ENCODE results near the gene TRIM16.
"Not testable (repeated sequence)": the region's sequence is repeated elsewhere in the genome, so short reads cannot be mapped to it uniquely, and the experiment has no call there.

Gene TRIM16

DNA sequence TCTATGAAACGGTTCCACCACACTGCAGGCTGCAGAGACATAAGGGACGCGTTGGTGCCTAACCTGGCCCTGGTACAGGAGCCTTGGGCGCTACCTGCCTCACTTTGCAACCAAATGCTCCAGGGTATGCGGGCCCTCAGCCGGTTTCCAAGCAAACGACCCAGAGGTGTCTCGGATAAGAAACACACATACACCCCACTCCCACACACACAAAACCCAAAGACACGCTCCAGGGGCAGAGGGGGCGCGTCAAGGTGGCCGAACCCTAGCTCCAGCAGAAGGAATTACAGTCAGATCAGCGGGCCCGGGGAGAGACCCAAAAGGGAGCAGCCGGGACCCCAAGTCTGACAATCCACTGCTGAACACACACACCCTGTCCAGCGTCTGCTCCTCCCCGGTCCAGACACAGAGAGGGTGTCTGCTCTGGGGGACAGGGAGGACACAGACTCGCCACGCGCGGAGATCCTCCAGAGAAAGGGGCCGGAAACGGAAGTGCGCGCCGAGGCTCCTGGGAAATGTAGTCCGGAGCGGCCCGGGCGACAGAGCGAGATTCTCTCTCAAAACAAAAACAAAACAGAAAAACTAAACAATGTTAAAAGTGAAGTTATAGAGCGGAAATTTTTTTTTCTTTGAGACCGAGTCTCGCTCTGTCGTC is at the start of gene TRIM16:
TSS of gene TRIM16 (minus strand) at position 488 of the 655 bp plus-strand sequence. CDS start 32,702 bp downstream, outside the sequence.
- peak; percentile 83 for DNase-seq

DNA sequence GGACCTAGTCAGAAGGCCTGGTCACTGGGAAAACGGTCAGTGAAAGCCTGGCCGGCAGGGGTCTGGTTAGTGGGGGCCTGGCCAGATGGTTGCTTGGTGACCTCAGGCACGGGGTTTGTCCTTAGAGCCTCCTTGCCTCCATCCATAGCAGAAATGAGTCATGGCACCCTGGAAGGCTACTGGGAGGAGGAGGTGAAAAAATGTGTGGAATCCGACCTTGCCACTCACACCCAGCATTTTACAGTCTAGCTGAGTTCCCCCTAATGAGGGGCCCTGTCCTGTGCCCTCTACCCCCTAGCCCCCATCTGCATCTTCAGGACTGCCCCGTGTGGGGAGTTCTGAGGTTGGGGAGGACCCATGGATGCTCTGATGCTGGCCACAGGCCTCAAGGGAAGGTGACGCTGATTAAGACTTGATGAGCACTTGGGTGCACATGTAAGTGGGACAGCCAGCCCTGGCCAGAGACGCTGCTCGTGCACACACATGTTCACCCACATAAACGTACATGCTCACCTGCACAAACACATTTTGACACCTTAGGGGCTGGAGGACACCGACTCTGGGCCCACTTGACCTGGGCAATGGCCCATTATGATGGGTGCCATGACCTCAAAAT is 49.2 kb upstream of the TRIM16 start:
- not testable (repeated sequence) for DNase-seq

DNA sequence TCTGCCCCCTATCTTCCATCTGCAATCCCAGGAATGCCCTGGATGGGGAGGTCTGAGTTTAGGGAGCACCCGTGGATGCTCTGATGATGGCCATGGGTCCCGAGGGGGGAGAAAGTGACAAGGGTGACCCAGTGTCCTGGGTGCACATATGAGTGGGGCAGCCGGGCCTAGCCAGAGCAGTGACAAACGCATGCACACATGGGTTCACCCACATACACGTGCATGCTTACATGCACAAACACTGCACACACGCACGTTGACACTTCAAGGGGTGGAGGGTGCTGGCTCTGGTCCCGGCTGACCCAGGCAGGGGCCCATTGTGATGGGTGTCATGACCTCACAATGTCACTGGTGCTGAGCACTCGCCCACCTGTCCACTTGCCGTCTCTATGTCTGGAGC is 47.8 kb upstream of the TRIM16 start, which contains the start of gene TBC1D26:
TSS of gene TBC1D26 (plus strand) at position 384 of the 400 bp plus-strand sequence. CDS start 3,066 bp downstream, outside the sequence.
- not testable (repeated sequence) for DNase-seq

DNA sequence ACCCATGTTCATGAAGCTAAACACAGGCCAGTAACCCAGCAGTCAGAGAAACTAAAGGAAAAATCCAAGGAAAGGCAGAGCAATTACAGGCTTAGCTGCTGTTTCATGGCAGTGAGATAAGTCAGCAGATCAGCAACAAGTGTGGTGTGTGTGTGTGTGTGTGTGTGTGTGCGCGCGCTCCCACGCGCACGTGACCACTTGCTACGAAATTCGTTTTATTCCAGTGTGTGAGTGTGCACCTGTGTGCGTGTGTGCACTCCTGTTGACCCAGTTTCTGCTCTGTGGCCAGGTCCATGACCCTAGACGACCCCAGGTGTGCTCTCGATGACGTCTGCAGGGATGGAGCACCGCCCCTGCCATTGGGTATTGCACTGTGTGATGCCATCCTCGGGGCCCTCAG is 46.4 kb upstream of the TRIM16 start:
- not testable (repeated sequence) for DNase-seq

DNA sequence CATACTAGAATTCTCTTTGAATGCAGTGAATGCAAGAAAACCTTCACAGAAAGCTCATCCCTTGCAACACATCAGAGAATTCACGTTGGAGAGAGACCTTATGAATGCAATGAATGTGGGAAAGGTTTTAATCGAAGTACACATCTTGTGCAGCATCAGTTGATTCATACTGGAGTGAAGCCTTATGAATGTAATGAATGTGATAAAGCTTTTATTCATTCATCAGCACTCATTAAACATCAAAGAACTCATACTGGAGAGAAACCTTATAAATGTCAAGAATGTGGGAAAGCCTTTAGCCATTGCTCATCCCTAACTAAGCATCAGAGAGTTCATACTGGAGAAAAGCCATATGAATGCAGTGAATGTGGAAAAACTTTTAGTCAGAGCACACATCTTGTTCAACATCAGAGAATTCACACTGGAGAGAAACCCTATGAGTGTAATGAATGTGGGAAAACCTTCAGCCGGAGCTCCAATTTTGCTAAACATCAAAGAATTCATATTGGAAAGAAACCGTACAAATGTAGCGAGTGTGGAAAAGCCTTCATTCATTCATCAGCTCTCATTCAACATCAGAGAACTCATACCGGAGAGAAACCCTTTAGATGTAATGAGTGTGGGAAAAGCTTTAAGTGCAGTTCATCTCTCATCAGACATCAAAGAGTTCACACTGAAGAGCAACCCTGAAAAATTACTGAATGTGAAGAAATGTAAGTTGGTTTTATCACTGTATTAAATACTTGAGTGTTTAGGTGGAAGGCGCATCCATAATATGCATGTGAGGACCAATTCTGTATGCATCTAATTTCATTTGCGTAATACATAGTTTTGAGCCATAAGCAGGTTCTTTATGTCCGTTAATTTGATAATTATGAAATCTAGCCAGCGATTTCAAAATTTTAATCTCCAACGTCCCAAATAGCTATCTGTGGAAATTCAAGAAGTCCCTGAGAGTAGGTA is 32.8 kb upstream of the TRIM16 start:
- not testable (repeated sequence) for DNase-seq

DNA sequence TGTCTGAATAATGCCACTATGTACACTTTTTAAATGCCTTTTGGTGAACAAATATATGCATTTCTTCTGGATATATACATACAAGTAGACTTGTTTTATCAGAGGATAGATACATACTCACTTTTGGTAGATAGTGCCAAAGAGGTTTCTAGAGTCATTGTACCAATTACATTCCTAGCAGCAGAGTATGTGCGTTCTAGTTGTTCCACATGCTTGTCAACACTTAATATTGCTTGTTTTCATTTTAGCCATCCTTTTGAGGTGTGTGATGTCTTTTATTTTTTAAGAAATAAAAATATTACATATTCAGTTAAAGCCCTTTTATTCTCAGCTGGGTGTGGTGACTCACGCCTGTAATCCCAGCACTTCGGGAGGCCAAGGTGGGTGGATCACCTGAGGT is 24.8 kb upstream of the TRIM16 start:
- not testable (repeated sequence) for DNase-seq

DNA sequence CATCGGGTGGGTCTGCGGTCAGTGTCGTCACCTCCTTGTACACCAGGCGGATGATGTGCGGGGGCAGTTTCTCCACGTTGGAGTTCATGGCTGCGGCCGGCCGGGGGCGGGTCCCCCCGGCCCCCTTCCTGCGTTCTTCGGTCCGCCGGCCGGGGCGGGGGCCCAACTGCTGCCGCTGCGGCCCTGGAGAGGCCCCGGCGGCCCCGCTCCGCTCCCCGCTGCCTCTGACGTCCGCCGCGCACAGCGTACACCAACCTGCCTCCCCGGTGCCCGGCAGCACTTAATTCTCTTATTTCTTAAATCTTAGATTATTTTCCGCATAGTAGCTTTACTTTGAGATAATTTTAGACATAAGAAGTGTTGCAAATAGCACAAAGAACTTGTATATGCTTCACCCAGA is 20.7 kb upstream of the TRIM16 start:
- DNase-seq: not testable (repeated sequence)

DNA sequence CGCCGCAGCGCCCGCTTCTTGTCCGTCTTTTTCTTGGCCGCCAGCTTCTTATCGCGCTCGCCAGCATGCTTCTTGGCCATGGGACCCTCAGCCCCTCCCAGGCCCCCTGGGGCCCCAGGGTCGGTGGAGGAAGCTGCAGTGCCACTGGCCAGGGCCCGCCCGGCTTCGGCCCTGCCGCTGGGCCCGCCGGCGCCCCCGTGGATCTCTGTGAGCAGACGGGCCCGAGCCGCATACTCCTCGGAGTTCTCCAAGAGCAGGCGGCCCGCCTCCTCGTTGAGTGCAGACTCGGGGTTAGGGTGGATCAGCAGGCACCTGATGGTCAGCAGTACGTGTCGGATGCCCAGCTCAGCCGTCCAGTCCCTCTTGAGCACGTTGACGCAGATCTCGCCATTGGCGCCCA is 20.1 kb upstream of the TRIM16 start:
- DNase-seq: not testable (repeated sequence)

DNA sequence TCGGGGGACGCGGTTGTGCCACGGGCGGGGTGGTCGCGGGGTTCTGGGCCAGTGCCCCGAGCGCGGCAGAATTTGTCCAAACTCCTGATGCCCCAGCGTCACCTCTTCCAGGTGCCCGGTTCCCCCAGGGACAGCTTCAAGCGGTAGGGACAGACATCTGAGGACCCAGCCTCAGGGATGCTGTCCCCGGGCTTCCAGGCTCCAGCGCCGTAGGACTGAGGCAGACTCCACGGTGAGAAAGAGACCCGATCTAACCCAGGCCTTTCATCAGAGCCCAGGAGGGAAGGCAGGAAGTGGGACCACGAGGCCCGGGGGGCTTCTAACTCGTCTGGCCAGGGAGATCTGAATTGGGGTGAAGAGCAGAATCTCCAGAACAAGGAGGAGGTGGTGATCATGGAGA is 15.8 kb upstream of the TRIM16 start:
- DNase-seq: not testable (repeated sequence)

DNA sequence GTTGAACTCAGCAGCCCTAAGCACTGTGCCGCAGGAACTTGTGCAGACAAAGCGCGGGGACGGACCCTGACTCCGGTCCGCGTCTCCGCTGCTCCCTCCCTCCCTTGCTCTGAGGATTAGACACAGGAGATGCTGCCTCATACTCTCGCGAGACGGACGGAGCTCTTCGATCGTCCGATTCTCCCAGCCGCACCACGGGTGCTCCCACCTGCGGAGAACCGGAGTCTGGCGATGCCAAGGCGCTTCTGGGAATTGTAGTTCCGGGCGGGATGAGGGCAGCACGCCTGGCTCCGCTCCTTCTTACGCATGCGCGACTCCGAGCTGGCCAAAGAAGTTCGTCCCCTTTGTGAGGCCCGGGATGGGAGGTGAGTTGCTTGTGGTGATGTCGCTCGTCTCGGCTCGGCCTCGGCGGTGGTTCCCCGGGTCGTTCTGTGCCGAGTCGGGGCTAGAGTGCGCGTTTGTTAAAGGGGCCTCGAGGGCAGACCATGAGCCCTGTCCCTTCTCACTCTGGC is 15.4 kb upstream of the TRIM16 start, which contains the start of gene ZNF286A:
TSS of gene ZNF286A (plus strand) at position 340 of the 512 bp plus-strand sequence. CDS start 578 bp downstream, outside the sequence.
- peak; percentile 86 for DNase-seq

DNA sequence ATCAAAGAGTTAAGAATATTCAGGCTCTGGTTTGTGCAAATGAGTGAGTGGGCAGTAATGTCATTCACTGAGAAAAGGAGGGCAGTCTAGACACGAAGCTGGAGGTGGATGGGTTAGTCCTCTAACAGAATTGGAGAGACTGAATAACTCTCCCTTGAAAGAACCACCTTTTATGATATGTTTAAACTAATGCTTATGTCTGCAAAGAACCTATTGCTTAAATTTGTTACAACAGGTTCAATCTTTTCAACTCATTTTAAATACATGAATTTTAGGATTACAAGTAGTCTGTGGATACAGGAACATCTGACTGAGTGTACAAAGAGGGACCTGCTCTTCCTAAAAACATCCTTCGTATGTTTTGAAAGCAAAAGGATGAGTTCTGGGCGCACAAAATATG is 14.9 kb upstream of the TRIM16 start:
- DNase-seq: not testable (repeated sequence)

DNA sequence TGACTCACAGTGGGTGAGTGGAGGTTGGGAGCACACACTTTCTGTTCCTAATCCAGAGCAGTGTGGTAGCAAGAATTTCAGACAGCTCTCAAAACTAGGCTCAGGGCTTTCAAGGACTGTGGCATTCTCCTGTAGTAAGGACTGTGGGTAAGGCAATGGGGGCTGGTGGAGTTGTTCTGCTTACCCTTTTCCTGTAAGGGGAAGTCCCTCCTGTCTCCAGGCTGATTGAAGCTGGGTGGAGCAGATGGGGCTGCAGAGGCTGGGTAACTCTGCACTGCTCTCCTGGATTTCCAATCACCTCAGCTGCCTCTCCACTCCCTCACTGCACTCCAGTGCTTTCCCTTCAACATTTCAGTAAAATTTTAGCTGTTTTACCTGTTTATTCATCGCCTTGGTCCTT is 3.4 kb upstream of the TRIM16 start:
- not testable (repeated sequence) for DNase-seq

DNA sequence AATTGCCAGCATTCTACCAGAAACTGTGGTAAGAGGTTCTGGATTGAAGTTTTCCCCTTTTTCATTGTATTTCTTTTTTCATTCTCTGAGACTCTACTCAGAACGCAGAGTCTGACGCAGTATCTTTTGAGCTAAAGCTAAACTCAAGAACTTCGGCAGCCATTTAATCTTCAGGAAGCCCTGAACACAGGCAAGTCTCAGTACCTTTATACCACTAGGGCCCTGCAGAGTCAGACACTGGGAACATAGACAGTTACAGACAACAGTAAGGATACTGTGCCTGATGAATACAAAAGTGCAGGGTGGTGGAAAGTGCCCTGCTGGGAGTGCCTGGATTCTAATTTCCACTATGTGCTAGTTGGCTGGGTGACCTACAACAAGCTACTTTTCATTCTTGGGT is 976 bp downstream of the TRIM16 start:
- DNase-seq: not testable (repeated sequence)

DNA sequence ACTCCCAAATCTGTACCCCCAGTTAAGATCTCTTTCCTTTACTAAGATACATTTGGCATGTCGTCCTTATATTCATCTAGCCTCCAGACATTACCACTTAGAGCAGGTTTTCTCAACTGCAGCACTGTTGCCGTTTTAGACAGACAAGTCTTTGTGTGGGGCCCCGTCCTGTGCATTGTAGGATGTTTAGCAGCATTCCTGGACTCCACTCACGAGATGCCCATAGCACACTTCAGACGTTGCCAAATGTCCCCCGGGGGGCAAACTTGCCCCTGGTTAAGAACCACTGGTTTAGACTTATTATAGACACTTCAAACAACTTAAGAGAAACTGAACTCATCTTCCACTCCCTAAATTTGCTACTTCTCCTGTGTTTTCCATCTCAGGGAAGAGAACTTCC is 8.1 kb downstream of the TRIM16 start:
- not testable (repeated sequence) for DNase-seq

DNA sequence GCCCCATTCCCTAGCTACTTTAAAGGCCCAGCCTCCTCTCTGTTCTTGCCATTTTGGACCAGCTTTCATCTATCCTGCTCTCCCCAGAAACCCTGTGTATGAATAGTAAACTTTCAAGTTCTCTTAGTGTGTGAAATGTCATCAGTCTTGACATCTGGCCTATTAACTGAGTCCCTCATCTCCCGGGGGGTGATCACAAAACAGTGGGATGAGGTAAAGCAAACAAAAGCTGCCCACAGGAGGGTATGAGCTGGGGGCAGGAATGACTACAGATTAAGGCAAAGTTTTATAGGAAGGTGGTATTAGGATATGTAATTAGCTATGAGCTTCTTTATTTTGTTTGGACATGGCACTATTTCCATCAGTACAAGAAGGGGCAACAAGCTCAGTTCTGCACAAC is 9.5 kb downstream of the TRIM16 start:
- not testable (repeated sequence) for DNase-seq

DNA sequence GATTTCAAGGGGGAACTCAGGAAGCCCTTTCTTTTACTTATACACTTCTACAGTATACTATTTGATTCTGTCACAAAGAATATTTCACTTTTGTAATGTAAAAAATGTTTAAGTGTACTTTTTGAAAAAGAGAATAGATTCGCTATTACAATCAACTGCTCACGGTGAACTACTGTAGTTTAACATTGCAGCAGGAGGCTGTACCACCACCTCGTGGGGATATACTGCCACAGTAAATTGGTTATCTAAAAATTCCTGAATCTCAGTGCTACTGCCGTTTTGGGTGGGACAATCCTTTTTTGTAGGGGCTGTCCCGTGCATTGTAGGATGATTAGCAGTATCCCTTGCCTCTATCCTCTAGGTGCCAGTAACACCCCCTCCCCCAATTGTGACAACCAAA is 14.6 kb downstream of the TRIM16 start:
- not testable (repeated sequence) for DNase-seq

DNA sequence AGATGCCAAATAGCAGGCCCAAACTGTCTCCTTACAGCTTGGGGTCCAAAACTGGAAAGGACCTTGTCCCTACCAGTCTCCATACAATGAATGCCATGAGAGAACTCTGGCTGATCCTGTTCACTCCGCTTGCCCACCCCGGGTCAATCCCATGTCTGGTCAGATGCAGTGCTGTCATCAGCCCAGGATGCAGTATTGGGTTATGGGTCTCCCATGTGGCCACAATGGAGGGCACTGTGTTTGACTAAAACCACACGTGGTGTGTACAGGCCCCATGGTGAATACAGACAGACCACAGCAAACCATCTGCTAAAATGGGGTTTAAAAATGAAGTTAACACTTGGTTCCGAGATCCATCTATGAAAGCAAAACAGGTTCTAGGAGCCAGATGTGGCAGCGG is 20.4 kb downstream of the TRIM16 start:
- DNase-seq: no peak

DNA sequence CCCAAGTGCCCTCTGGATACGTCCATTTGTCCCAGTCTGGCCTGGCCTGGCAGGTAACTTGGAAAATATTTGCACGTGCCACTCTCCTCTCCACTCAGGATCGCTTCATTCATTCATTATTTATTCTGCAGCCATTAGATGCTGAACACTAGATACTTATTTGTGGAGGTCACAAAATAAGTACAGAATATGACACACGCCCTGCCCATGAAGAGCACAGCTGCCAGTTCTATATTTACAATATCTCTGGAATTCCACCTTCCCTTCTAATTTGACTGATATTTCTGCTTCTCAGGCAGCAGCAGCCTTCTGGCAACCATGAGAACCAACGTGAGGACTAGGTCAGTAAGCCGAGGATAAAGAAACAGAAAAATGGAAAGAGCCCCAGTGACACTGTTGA is 20.9 kb downstream of the TRIM16 start:
- no peak for DNase-seq

DNA sequence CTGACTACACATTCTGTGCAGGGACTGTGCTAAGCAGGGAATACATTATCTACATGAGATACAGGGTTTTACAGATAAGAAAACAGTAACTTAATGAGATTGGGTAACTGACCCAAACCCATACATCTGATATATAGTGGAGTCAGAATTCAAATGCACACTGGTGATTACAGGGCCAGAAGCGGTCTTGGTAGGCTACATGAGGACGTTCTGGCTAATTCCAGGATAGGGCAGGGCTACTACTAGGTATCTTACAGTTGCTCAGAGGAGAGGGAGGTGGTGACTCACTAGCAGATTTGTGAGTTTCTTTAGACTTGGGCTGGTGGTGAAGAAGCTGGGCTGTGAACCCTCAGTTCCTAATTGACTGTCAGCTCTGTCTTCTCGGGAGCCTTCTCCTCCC is 21.4 kb downstream of the TRIM16 start:
- no peak for DNase-seq

DNA sequence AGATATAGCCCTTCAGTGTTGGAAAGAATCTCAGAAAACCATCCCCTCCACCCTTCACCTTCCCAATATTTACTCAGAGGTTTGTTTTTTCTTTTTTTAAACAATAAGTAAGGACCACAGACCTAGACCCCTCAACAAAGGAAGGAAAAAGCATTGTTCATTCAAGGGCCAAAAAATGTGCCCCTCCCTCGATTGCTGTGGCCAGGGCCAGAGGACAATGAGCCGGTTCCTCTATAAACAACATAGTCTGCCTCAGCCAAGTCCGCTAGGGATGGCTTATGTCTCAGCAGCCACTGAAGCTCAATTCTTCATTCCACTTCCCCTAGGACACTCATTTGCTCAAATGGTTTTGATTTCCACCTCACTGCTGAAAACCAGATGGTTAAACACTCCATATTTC is 24.0 kb downstream of the TRIM16 start:
- no peak for DNase-seq

DNA sequence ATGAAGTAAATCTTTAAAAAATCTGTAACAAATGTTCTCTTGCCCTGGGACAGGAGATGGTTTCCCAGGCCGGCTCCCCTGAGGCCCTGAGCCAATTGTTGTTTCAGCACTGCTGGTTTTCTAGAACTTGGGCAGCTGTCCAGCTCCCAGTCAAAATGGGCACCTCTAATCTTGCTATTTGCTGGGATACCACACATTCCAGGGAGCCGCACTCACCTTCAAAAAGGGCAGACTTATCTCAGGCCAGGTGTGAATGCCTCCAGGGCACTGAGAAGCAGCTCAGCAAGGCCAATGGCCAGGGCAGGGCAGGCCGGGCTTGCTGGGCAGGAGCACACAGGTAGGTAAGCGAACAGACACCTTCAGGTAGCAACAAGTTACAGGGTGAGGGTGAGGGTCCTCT is 24.4 kb downstream of the TRIM16 start:
- DNase-seq: no peak

DNA sequence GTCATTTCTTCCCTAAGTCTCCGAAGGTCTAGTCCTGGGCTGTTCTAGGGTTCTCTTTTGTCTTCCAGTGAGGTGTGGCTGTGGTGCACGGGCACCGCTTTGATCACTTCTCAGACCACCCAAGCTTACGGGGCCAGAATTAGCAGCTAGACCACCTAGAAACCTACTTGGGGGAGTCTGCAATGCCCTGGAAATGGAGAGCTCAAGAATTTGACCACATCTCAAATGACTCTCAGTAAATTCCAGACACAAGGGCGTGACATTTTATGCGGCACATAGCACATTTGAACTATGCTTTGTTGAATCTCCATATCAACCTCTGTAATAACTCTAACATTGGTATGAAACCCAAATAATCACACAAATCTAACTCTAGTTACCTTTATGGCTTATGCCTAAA is 24.9 kb downstream of the TRIM16 start:
- no peak for DNase-seq

DNA sequence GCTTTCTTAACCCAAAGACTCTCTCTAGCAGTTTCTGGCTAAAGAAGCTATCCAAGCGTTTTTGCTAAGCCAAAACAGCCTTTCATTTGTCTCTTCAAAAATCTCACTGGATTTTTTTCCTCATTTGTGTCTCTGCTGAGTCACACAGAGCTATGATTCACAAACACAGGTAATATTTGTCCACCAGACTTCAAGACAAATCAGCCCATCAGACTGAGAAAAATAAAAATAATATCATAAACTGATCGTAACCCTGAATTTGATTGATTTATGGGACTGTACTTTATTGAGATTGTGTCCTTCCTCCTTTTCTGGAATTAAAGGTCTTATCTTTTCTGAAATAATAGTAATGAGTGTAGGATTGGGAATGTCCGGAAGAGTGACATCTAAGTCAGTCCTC is 25.8 kb downstream of the TRIM16 start:
- DNase-seq: no peak

All from activated T-cell treated with anti-CD3 and anti-CD28 coated beads, Interleukin-2, amount 50 U/mL, for 1 hour (primary cell).